Osteoblast (primary cell): ENCODE results near the gene NR1I2. TPM values are rescaled to one million over a fixed set of nuclear protein-coding genes. Genes with fewer than 3 reads are reported as not detected.

Experiments
- DNase-seq: peaks from one replicate; pipeline ENCODE4 v3.0.0; 2011; ENCODE audit warnings: low spot score, mixed read lengths; ENCODE audit not compliant: insufficient read length; ENCODE audit errors: missing footprints
- H2AFZ ChIP-seq: 2 replicates; pipeline ENCODE4 v1.6.0; 2011; ENCODE audit warnings: mild to moderate bottlenecking, low read length
- H3K27ac ChIP-seq: 2 replicates; pipeline ENCODE4 v1.5.1; 2011; ENCODE audit warnings: mild to moderate bottlenecking, low read depth, low read length, moderate library complexity
- H3K27me3 ChIP-seq: 2 replicates; pipeline ENCODE4 v1.6.0; 2012; ENCODE audit warnings: mild to moderate bottlenecking, control low read depth, inconsistent platforms, low read length, moderate library complexity; ENCODE audit not compliant: insufficient read depth
- H3K36me3 ChIP-seq: 2 replicates; pipeline ENCODE4 v1.5.1; 2011; ENCODE audit warnings: mild to moderate bottlenecking, low read length, control low read depth, moderate library complexity; ENCODE audit not compliant: insufficient read depth
- H3K4me1 ChIP-seq: 2 replicates; pipeline ENCODE4 v1.5.1; 2011; ENCODE audit warnings: mild to moderate bottlenecking, low read length, control low read depth, moderate library complexity; ENCODE audit not compliant: insufficient read depth
- H3K4me2 ChIP-seq: 2 replicates; pipeline ENCODE4 v1.6.0; 2011; ENCODE audit warnings: mild to moderate bottlenecking, low read length; ENCODE audit not compliant: insufficient read depth
- H3K4me3 ChIP-seq: fragments of 200-600 bp; sonication (generic); 3 replicates; pipeline ENCODE4 v1.5.1; 2012; ENCODE audit warnings: mild to moderate bottlenecking, low read length, inconsistent platforms; ENCODE audit not compliant: insufficient read depth
- H3K79me2 ChIP-seq: 2 replicates; pipeline ENCODE4 v1.6.0; 2012; ENCODE audit warnings: mild to moderate bottlenecking, low read length, control low read depth, inconsistent platforms; ENCODE audit not compliant: insufficient read depth
- H3K9me3 ChIP-seq: 2 replicates; pipeline ENCODE4 v1.5.1; 2011; ENCODE audit warnings: low read depth, low read length, control low read depth
- H4K20me1 ChIP-seq: 2 replicates; pipeline ENCODE4 v1.6.0; 2012; ENCODE audit warnings: mild to moderate bottlenecking, low read length, control low read depth; ENCODE audit not compliant: insufficient read depth
- total RNA-seq: library from RNA; depleted of rRNA; stranded (reverse); fragments of >200 nt; gene quantifications from 2 replicates; pipeline ENCODE4 v1.2.3, GENCODE V29; 2012
- TF ChIP-seq, protein P1 (sequence below): IDR thresholded peaks from 2 replicates; pipeline ENCODE4 v1.5.1; 2011; ENCODE audit warnings: mild to moderate bottlenecking, low read depth, low read length, moderate library complexity; ENCODE audit errors: extremely low read depth

The NR1I2 gene
- total RNA-seq, 1 donor: 0.36 TPM

DNA sequence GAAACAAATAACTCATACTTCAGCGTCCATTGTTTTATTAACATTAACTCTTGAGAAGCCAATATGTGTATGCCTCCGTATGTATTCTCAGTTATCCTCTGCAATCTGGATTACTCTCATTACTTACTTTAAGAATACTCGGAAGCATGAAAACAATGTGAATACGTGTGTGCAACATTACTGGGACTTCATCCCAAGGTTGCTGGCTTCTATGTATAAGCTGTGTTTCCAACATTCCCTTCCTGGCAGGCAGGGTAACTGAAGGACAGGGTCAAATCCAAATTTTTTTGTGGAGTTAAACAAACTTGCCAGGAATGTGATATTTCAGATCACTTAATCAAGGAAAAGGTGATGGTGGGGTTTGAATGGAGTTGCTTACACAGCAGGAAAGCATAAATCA is 34.5 kb upstream of the NR1I2 start:
- H3K4me3 ChIP-seq: no peak overlapping the region
- TF ChIP-seq, protein P1, sequence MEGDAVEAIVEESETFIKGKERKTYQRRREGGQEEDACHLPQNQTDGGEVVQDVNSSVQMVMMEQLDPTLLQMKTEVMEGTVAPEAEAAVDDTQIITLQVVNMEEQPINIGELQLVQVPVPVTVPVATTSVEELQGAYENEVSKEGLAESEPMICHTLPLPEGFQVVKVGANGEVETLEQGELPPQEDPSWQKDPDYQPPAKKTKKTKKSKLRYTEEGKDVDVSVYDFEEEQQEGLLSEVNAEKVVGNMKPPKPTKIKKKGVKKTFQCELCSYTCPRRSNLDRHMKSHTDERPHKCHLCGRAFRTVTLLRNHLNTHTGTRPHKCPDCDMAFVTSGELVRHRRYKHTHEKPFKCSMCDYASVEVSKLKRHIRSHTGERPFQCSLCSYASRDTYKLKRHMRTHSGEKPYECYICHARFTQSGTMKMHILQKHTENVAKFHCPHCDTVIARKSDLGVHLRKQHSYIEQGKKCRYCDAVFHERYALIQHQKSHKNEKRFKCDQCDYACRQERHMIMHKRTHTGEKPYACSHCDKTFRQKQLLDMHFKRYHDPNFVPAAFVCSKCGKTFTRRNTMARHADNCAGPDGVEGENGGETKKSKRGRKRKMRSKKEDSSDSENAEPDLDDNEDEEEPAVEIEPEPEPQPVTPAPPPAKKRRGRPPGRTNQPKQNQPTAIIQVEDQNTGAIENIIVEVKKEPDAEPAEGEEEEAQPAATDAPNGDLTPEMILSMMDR: no peak
- no peak overlapping the region for H2AFZ ChIP-seq
- H3K79me2 ChIP-seq: no peaks in the 10 kb centered on the region
- no peak for DNase-seq
- no peaks in the 10 kb centered on the region for H3K4me1 ChIP-seq
- no peaks in the 10 kb centered on the region for H3K36me3 ChIP-seq
- H3K27ac ChIP-seq: no peak overlapping the region
- H3K4me2 ChIP-seq: no peak overlapping the region
- H3K27me3 ChIP-seq: peaks cover 3% of the 10 kb centered on the region
- H4K20me1 ChIP-seq: no peaks in the 10 kb centered on the region
- no peaks in the 10 kb centered on the region for H3K9me3 ChIP-seq

GRCh38 chr3:119748991-119749390 is 32.9 kb upstream of the NR1I2 start:
- Histone ChIP-seq H3K4me2 (no peak overlapping the region), H2AFZ (no peak overlapping the region), H4K20me1 (no peaks in the 10 kb centered on the region), H3K4me3 (no peak overlapping the region), H3K9me3 (no peaks in the 10 kb centered on the region), H3K27me3 (peaks cover 3% of the 10 kb centered on the region), H3K4me1 (no peaks in the 10 kb centered on the region), H3K36me3 (no peaks in the 10 kb centered on the region), H3K79me2 (no peaks in the 10 kb centered on the region), H3K27ac (no peak overlapping the region)
- TF ChIP-seq, protein P1: no peak
- DNase-seq: no peak

GRCh38 chr3:119751423-119751822 is 30.5 kb upstream of the NR1I2 start:
- Histone ChIP-seq H4K20me1 (no peaks in the 10 kb centered on the region), H3K9me3 (no peaks in the 10 kb centered on the region), H3K4me1 (no peaks in the 10 kb centered on the region), H3K27me3 (peaks cover 3% of the 10 kb centered on the region), H3K4me3 (no peak overlapping the region), H3K27ac (no peak overlapping the region), H3K79me2 (no peaks in the 10 kb centered on the region), H3K4me2 (no peak overlapping the region), H3K36me3 (no peaks in the 10 kb centered on the region), H2AFZ (peak overlapping the region; percentile 64)
- no peak for DNase-seq
- TF ChIP-seq, protein P1: no peak

DNA sequence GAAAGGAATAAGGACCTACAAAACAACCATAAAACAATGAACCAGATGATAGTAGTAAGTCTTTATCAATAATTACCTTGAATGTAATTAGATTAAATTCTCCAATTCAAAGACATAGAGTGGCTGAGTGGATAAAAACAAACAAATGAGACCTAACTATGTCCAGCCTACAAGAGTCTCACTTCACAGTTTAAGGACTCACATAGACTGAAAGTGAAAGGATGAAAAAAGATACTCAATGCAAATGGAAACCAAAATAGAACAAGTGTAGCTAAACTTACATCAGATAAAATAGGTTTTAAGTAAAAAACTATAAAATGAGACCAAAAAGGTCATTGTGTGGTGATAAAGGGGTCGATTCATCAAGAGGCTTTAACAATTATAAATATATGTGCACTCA is 21.9 kb upstream of the NR1I2 start:
- Histone ChIP-seq H3K4me1 (no peaks in the 10 kb centered on the region), H3K36me3 (no peaks in the 10 kb centered on the region), H3K27me3 (no peaks in the 10 kb centered on the region), H3K27ac (no peak overlapping the region), H2AFZ (no peak overlapping the region), H3K79me2 (no peaks in the 10 kb centered on the region), H3K4me3 (no peak overlapping the region), H4K20me1 (no peaks in the 10 kb centered on the region), H3K4me2 (no peak overlapping the region), H3K9me3 (peaks cover 2% of the 10 kb centered on the region)
- no peak for DNase-seq
- TF ChIP-seq, protein P1: no peak
